K562 (cell line): ENCODE measurements around the gene CAB39. TPM values are rescaled to one million over a fixed set of nuclear protein-coding genes. Genes with fewer than 3 reads are reported as not detected.

ENCODE experiments used
- BCOR ChIP-seq: fragments of 450-650 bp; IDR thresholded peaks from 2 replicates; pipeline ENCODE4 v1.6.1; 2016
- CEBPG ChIP-seq, 3 experiments: fragments of 200-800 bp in 1 of 3; sonication (Bioruptor generic) in 1 of 3; sonication (generic) in 1 of 3; formaldehyde crosslinking in 1 of 3; IDR thresholded peaks in 2 of 3; conservative IDR thresholded peaks in 1 of 3; 2 replicates each; pipeline versions ENCODE4 v1.6.1 to v1.8.0; 2016 to 2022; ENCODE audit warnings: missing compliant biosample characterization in 2 of 3, missing genetic modification characterization in 2 of 3, mild to moderate bottlenecking in 1 of 3, missing genetic modification reagents in 1 of 3
- FOXK2 ChIP-seq, 2 experiments: fragments of 450-650 bp; IDR thresholded peaks in 1 of 2; conservative IDR thresholded peaks in 1 of 2; 2 replicates each; pipeline ENCODE4 v1.6.1; 2016; ENCODE audit warnings: low read depth in 2 of 2, mild to moderate bottlenecking in 1 of 2
- HNRNPL ChIP-seq: fragments of 200-400 bp; formaldehyde crosslinking; IDR thresholded peaks from 2 replicates; pipeline ENCODE4 v1.6.1; 2017; ENCODE audit warnings: low read depth, mild to moderate bottlenecking, low read length
- KLF10 ChIP-seq: fragments of 250-450 bp; sonication (Bioruptor Pico); IDR thresholded peaks from 2 replicates; pipeline ENCODE4 v1.6.1; 2021; ENCODE audit warnings: matching md5 sums
- MAFF ChIP-seq: IDR thresholded peaks from 2 replicates; pipeline ENCODE4 v1.6.1; 2012; ENCODE audit warnings: low read length, improper control_type of control experiment
- NFATC3 ChIP-seq: fragments of 450-650 bp; IDR thresholded peaks from 2 replicates; pipeline ENCODE4 v1.6.1; 2017; ENCODE audit warnings: mild to moderate bottlenecking
- PPARD ChIP-seq: fragments of 250-450 bp; sonication (Bioruptor Pico); IDR thresholded peaks from 2 replicates; pipeline ENCODE4 v1.8.0; 2022; ENCODE audit warnings: inconsistent platforms, mild to moderate bottlenecking, moderate library complexity
- SNRNP70 ChIP-seq: fragments of 200-400 bp; formaldehyde crosslinking; optimal IDR thresholded peaks from 2 replicates; pipeline ENCODE3; 2017; ENCODE audit warnings: low read depth, low read length
- SRSF1 ChIP-seq: fragments of 200-400 bp; formaldehyde crosslinking; IDR thresholded peaks from 2 replicates; pipeline ENCODE4 v1.6.1; 2017; ENCODE audit warnings: mild to moderate bottlenecking, low read depth, low read length, moderate library complexity
- ZKSCAN8 ChIP-seq: fragments of 200-800 bp; sonication (Bioruptor generic); IDR thresholded peaks from 2 replicates; pipeline ENCODE4 v1.6.1; 2016; ENCODE audit warnings: missing genetic modification characterization, missing compliant biosample characterization
- ZNF174 ChIP-seq: fragments of 250-450 bp; sonication (Bioruptor Pico); IDR thresholded peaks from 2 replicates; pipeline ENCODE4 v1.4.0; 2020; ENCODE audit warnings: mild to moderate bottlenecking
- ZNF263 ChIP-seq: sonication (generic); formaldehyde crosslinking; IDR thresholded peaks from 2 replicates; pipeline ENCODE4 v1.8.0; 2022; ENCODE audit warnings: mild to moderate bottlenecking, missing genetic modification reagents, borderline replicate concordance
- ZNF431 ChIP-seq: sonication (generic); formaldehyde crosslinking; IDR thresholded peaks from 2 replicates; pipeline ENCODE4 v1.8.0; 2022; ENCODE audit warnings: mild to moderate bottlenecking, missing genetic modification reagents
- polyA plus RNA-seq, 8 experiments: library from polyadenylated mRNA; depleted of rRNA in 4 of 8; stranded (reverse) in 5 of 8; unstranded in 3 of 8; fragments of >200 nt; fragmentation: Nextera tagmentation in 2 of 8; fragmentation: Illumina TruSeq in 1 of 8; extraction: Ambion mirVana in 2 of 8; extraction: Trizol in 1 of 8; gene quantifications; 2 replicates each; pipeline versions ENCODE4 v1.2.1 to v1.2.3, GENCODE V29; 2011 to 2014; ENCODE audit warnings: inconsistent platforms in 1 of 8, missing spikeins in 1 of 8
- total RNA-seq, 7 experiments: library from RNA; depleted of rRNA in 6 of 7; stranded (reverse); fragments of >200 nt in 6 of 7; fragmentation: Illumina TruSeq in 2 of 7; extraction: Trizol in 2 of 7; gene quantifications; 2 replicates each; pipeline versions ENCODE4 v1.2.1 to v1.2.3, GENCODE V29; 2011 to 2021; ENCODE audit warnings: low replicate concordance in 1 of 7
- TF ChIP-seq, protein P1 (sequence below), 2 experiments: fragments of 450-650 bp in 1 of 2; sonication (generic) in 1 of 2; formaldehyde crosslinking in 1 of 2; IDR thresholded peaks in 1 of 2; conservative IDR thresholded peaks in 1 of 2; 2 replicates each; pipeline versions ENCODE4 v1.6.1 to v1.8.1; 2016 to 2023; ENCODE audit warnings: mild to moderate bottlenecking in 2 of 2, moderate library complexity in 2 of 2, inconsistent platforms in 1 of 2, missing genetic modification reagents in 1 of 2
- TF ChIP-seq, protein P2 (sequence below): IDR thresholded peaks from 2 replicates; pipeline ENCODE4 v1.6.1; 2011; ENCODE audit not compliant: insufficient read length; ENCODE audit errors: extremely low read depth
- TF ChIP-seq, protein P3 (sequence below): fragments of 450-650 bp; conservative IDR thresholded peaks from 2 replicates; pipeline ENCODE4 v1.6.1; 2016; ENCODE audit warnings: missing genetic modification characterization, low read depth, mild to moderate bottlenecking, missing compliant biosample characterization, moderate library complexity
- TF ChIP-seq, protein P4 (sequence below), 2 experiments: fragments of 450-650 bp; IDR thresholded peaks; 2 replicates each; pipeline ENCODE4 v1.6.1; 2016
- TF ChIP-seq, protein P5 (sequence below): fragments of 450-650 bp; formaldehyde crosslinking; conservative IDR thresholded peaks from 2 replicates; pipeline ENCODE4 v1.4.0; 2022; ENCODE audit warnings: mild to moderate bottlenecking, missing genetic modification characterization

The CAB39 gene
- total and polyA plus RNA-seq, 9 of the 15 experiments (the other 6 are each of a cell fraction or from before 2014, with no cell fraction given): 27.2 to 94.4 (median 70.1) TPM

DNA sequence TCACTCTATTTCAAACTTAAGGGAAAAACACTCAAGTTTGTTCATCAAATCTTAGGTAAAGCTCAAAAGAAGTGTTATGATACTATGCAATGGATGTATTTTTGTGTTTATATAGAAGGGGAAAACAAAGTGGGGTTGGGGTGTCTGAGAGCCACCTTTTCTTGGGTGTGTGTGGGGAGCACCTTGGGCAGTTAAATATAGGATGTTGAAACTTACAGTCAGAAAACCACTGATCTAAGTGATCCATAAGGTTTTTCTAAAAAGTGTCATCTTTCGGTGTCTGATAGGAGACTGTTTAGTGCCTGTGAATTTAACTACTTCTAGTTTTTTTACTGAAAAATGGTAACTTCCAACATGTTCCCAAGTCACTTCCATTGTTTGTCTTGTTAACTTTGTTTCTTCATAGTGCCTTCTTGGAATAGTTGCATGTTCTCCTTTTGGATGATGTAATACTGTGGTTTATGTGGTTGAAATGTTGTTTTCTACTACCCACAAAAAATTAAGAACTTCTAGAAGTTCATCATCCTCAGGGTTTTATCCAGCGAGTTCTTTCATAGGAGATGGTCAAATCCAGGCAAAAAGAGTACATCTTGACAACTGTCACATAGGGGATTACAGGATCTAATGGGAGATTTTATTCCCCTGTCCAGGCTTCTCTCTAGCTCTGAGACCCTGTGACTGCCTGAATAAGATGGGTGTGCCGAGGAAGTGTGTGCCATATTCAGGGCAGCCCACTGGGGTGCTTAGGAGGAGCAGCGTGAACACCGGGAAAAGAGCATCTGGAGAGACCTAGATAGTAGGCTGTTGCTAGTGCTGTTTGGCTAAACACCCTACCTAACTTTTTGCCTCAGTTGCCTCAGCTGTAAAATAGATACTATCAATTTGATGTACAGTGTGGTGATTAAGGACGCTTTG, 46.2 kb downstream of the CAB39 start (continued):
- TF ChIP-seq, protein P1, sequence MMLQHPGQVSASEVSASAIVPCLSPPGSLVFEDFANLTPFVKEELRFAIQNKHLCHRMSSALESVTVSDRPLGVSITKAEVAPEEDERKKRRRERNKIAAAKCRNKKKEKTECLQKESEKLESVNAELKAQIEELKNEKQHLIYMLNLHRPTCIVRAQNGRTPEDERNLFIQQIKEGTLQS (IDR thresholded peaks at IDR 0.05): peak; percentile 89
- TF ChIP-seq, protein P1 (CRISPR knock-in tag; conservative IDR thresholded peaks at IDR 0.05): no peak
- TF ChIP-seq PPARD (no peak), CEBPG (CRISPR knock-in tag; IDR thresholded peaks at IDR 0.05) (peak; percentile 36; the same call in 1 of the 2 replicates), CEBPG (tag; conservative IDR thresholded peaks at IDR 0.05 in 1 of 2, IDR thresholded peaks at IDR 0.05 in 1 of 2) (peak; percentile 93 to 95), ZNF174 (no peak), NFATC3 (no peak), BCOR (no peak), ZKSCAN8 (no peak), KLF10 (no peak), MAFF (no peak), HNRNPL (no peak), FOXK2 (conservative IDR thresholded peaks at IDR 0.05 in 1 of 2, IDR thresholded peaks at IDR 0.05 in 1 of 2; ENCODE audit: low read depth in 2 of 2) (no peak), ZNF263 (CRISPR knock-in tag) (no peak), SNRNP70 (no peak), ZNF431 (no peak), SRSF1 (no peak)
- TF ChIP-seq, protein P2, sequence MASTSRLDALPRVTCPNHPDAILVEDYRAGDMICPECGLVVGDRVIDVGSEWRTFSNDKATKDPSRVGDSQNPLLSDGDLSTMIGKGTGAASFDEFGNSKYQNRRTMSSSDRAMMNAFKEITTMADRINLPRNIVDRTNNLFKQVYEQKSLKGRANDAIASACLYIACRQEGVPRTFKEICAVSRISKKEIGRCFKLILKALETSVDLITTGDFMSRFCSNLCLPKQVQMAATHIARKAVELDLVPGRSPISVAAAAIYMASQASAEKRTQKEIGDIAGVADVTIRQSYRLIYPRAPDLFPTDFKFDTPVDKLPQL: no peak
- TF ChIP-seq, protein P3, sequence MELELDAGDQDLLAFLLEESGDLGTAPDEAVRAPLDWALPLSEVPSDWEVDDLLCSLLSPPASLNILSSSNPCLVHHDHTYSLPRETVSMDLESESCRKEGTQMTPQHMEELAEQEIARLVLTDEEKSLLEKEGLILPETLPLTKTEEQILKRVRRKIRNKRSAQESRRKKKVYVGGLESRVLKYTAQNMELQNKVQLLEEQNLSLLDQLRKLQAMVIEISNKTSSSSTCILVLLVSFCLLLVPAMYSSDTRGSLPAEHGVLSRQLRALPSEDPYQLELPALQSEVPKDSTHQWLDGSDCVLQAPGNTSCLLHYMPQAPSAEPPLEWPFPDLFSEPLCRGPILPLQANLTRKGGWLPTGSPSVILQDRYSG (tag): no peak
- TF ChIP-seq, protein P4, sequence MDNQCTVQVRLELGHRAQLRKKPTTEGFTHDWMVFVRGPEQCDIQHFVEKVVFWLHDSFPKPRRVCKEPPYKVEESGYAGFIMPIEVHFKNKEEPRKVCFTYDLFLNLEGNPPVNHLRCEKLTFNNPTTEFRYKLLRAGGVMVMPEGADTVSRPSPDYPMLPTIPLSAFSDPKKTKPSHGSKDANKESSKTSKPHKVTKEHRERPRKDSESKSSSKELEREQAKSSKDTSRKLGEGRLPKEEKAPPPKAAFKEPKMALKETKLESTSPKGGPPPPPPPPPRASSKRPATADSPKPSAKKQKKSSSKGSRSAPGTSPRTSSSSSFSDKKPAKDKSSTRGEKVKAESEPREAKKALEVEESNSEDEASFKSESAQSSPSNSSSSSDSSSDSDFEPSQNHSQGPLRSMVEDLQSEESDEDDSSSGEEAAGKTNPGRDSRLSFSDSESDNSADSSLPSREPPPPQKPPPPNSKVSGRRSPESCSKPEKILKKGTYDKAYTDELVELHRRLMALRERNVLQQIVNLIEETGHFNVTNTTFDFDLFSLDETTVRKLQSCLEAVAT (IDR thresholded peaks at IDR 0.05): peak in 1 of 2 experiments; percentile 86; a peak in 2 of 4 replicates
- TF ChIP-seq, protein P5, sequence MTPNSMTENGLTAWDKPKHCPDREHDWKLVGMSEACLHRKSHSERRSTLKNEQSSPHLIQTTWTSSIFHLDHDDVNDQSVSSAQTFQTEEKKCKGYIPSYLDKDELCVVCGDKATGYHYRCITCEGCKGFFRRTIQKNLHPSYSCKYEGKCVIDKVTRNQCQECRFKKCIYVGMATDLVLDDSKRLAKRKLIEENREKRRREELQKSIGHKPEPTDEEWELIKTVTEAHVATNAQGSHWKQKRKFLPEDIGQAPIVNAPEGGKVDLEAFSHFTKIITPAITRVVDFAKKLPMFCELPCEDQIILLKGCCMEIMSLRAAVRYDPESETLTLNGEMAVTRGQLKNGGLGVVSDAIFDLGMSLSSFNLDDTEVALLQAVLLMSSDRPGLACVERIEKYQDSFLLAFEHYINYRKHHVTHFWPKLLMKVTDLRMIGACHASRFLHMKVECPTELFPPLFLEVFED (CRISPR knock-in tag): no peak
